Adipocyte (in vitro differentiated cells): ENCODE measurements around the gene CXorf66.
"Not testable (repeated sequence)": the region's sequence is repeated elsewhere in the genome, so short reads cannot be mapped to it uniquely, and the experiment has no call there.

Experiments
- DNase-seq: peaks from one replicate; pipeline ENCODE4 v3.0.0-alpha.2; 2015; ENCODE audit warnings: low read depth
- H3K27me3 ChIP-seq: replicated peaks from 2 replicates; pipeline ENCODE4 v1.7.0; 2013; ENCODE audit warnings: mild to moderate bottlenecking, low read length, moderate library complexity; ENCODE audit not compliant: control insufficient read depth, insufficient read depth
- H3K36me3 ChIP-seq: 2 replicates; pipeline ENCODE4 v1.7.0; 2013; ENCODE audit warnings: low read length, mild to moderate bottlenecking, moderate library complexity; ENCODE audit not compliant: control insufficient read depth, insufficient read depth, severe bottlenecking
- H3K4me1 ChIP-seq: 2 replicates; pipeline ENCODE4 v1.7.0; 2013; ENCODE audit warnings: mild to moderate bottlenecking, low read length, moderate library complexity; ENCODE audit not compliant: control insufficient read depth, insufficient read depth
- H3K4me3 ChIP-seq: 2 replicates; pipeline ENCODE4 v1.7.0; 2013; ENCODE audit warnings: mild to moderate bottlenecking, low read length, moderate library complexity
- H3K9ac ChIP-seq: 2 replicates; pipeline ENCODE4 v1.7.0; 2013; ENCODE audit warnings: mild to moderate bottlenecking, low read length, moderate library complexity
- H3K9me3 ChIP-seq: 2 replicates; pipeline ENCODE4 v1.7.0; 2013; ENCODE audit warnings: mild to moderate bottlenecking, low read length, moderate library complexity; ENCODE audit not compliant: control insufficient read depth

CXorf66 gene

GRCh38 chrX:139924069-139924695, 41.1 kb downstream of the CXorf66 start:
- H3K4me3 ChIP-seq = no peak overlapping the region
- H3K36me3 ChIP-seq = no peaks in the 10 kb centered on the region
- peaks cover 3% of the 10 kb centered on the region for H3K27me3 ChIP-seq
- peaks cover 6% of the 10 kb centered on the region for H3K4me1 ChIP-seq
- no peak overlapping the region for H3K9ac ChIP-seq
- H3K9me3 ChIP-seq = no peaks in the 10 kb centered on the region
- DNase-seq = no peak

- not testable (repeated sequence) for H3K27me3 ChIP-seq, H3K4me1 ChIP-seq, H3K9me3 ChIP-seq, DNase-seq, H3K4me3 ChIP-seq, H3K36me3 ChIP-seq, H3K9ac ChIP-seq
Observed at GRCh38 chrX:139921142-139921541, 44.2 kb downstream of the CXorf66 start.

GRCh38 chrX:139920316-139920715, 45.0 kb downstream of the CXorf66 start:
- Histone ChIP-seq H3K4me1 (peaks cover 6% of the 10 kb centered on the region), H3K4me3 (no peak overlapping the region), H3K9ac (no peak overlapping the region), H3K36me3 (no peaks in the 10 kb centered on the region), H3K9me3 (no peaks in the 10 kb centered on the region), H3K27me3 (peaks cover 3% of the 10 kb centered on the region)
- no peak for DNase-seq

GRCh38 chrX:139914421-139914820, 50.9 kb downstream of the CXorf66 start:
- Histone ChIP-seq H3K9ac (no peak overlapping the region), H3K36me3 (no peaks in the 10 kb centered on the region), H3K4me3 (no peak overlapping the region), H3K9me3 (no peaks in the 10 kb centered on the region), H3K4me1 (no peaks in the 10 kb centered on the region), H3K27me3 (no peaks in the 10 kb centered on the region)
- no peak for DNase-seq

- no peak for DNase-seq
- H3K4me1 ChIP-seq = no peaks in the 10 kb centered on the region
- no peak overlapping the region for H3K4me3 ChIP-seq
- H3K27me3 ChIP-seq = no peaks in the 10 kb centered on the region
- no peaks in the 10 kb centered on the region for H3K36me3 ChIP-seq
- no peaks in the 10 kb centered on the region for H3K9me3 ChIP-seq
- no peak overlapping the region for H3K9ac ChIP-seq
Observed at GRCh38 chrX:139909712-139910111, 55.6 kb downstream of the CXorf66 start.

GRCh38 chrX:139907078-139907477, 58.2 kb downstream of the CXorf66 start:
- Histone ChIP-seq H3K27me3 (no peaks in the 10 kb centered on the region), H3K9me3 (no peaks in the 10 kb centered on the region), H3K9ac (no peak overlapping the region), H3K36me3 (no peaks in the 10 kb centered on the region), H3K4me3 (no peak overlapping the region), H3K4me1 (no peaks in the 10 kb centered on the region)
- DNase-seq = no peak

GRCh38 chrX:139905743-139906142, 59.6 kb downstream of the CXorf66 start:
- no peaks in the 10 kb centered on the region for H3K27me3 ChIP-seq
- no peaks in the 10 kb centered on the region for H3K9me3 ChIP-seq
- no peak overlapping the region for H3K4me3 ChIP-seq
- no peaks in the 10 kb centered on the region for H3K36me3 ChIP-seq
- no peak overlapping the region for H3K9ac ChIP-seq
- no peak for DNase-seq
- H3K4me1 ChIP-seq = no peaks in the 10 kb centered on the region
